Stimulated activated CD8-positive, alpha-beta memory T cell treated with anti-CD3 and anti-CD28 coated beads, Interleukin-7, amount 100 ng/mL, for 24 hours (primary cell): ENCODE results near the gene TIGD1.
A peak's percentile ranks its signal among the peaks of the same experiment; 100 is the strongest.

Source experiments
- DNase-seq: peaks from one replicate; pipeline ENCODE4 v3.0.0-alpha.2; 2020; ENCODE audit warnings: low read depth

The TIGD1 gene

GRCh38 chr2:232550354-232551249, at the start of gene TIGD1, which contains the start of gene EIF4E2:
Gene TIGD1 (minus strand): TSS chr2:232550557. CDS start chr2:232549882, 675 bp downstream.
Gene EIF4E2 (plus strand): TSS chr2:232550689. CDS start chr2:232550725, 36 bp downstream.
- peak; percentile 90 for DNase-seq

GRCh38 chr2:232598293-232598692, 47.9 kb upstream of the TIGD1 start:
- DNase-seq = no peak

- no peak for DNase-seq
Observed at GRCh38 chr2:232597362-232598079, 47.2 kb upstream of the TIGD1 start.

DNA sequence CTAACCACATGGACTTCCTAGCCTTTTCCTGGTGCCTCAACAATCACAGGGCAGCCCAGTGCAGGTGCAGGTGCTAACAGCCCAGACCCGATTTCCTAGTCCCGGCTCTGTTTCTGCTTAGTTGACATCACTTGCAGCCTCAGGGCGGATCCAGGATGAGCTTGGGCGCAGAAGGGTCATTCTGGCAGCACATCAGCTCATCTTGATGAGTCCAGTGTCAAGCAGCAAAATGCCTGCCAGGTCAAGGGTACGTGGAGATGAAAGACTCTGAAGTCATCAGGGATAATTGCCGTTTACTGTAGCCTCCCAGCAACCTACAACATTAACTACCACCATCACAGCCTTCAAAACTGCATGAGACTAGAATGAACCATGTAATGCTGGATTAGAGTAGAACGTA, 43.6 kb upstream of the TIGD1 start:
- DNase-seq = no peak

- no peak for DNase-seq
Observed at GRCh38 chr2:232592772-232593395, 42.5 kb upstream of the TIGD1 start.

DNA sequence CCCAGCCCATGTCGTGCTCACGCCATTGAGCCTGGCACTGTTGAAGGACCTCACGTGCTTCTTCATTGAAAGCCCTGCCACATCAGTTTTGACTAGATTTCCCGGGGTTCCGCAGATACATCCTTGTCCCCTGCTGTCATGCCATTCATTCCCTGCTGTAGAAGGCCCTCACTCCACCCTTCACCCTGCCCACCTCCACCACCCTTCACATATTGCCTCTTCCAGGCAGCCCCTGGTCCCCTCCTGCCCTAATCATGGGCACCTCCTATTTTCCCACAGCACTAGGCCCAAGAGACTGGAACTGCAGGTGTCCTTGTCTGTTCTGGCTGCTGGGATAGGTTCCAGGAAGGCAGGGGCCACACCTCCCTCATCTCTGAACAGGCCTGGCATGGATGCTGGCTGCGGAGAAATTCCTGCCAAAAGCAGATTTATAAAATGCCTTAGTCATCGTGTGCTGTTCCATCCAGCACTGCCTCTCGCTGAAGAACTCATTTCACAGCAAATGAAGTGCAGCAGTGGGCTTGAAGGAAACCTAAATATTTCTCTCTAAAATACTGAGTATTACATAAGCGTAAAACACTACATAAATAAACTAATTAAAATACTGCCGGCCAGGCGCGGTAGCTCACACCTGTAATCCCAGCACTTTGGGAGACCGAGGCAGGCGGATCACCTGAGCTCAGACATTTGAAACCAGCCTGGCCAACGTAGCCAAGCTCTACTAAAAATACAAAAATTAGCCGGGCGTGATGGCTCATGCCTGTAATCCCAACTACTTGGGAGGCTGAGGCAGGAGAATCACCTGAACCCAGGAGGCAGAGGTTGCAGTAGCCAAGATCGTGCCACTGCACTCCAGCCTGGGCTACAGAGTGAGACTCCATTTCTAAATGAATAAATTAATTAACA, 38.6 kb upstream of the TIGD1 start:
- no peak for DNase-seq

DNA sequence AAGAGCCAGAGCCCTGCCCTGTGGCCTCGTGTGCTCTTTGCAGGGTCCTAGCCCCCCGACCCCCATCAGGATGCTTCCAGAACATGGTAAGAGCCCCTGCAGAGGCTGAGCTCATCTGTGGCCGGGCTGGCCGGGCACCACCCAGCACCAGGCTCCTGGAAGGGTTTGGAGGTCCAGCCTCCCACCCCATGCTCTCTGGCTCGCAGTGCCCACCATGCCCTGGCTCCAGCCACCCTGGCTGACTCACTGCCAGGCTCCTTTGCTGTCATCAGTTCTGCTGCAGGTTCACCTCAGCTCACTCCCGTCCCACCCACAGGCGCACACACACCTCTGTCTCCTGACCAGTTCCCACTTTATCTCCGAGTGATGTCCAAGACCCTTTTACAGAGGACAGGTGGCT, 37.7 kb upstream of the TIGD1 start:
- DNase-seq = no peak

DNA sequence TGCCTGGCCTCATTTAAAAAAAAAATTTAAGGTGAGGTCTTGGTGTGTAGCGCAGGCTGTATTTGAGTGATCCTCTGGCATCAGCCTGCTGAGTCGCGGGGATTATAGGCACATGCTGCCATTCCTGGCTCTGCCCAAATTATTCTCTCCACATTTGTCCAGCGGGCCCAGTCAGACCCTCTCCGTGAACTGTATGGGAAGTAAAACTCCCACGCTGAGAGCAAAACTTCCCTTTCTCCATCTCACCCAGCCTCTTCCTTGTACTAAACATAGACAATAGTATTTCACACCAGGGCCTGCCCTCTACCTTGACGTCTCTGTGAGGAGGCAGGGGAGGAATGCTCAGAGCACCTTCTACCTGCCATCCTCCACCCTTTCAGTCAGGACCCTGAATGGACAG, 37.2 kb upstream of the TIGD1 start:
- no peak for DNase-seq

DNA sequence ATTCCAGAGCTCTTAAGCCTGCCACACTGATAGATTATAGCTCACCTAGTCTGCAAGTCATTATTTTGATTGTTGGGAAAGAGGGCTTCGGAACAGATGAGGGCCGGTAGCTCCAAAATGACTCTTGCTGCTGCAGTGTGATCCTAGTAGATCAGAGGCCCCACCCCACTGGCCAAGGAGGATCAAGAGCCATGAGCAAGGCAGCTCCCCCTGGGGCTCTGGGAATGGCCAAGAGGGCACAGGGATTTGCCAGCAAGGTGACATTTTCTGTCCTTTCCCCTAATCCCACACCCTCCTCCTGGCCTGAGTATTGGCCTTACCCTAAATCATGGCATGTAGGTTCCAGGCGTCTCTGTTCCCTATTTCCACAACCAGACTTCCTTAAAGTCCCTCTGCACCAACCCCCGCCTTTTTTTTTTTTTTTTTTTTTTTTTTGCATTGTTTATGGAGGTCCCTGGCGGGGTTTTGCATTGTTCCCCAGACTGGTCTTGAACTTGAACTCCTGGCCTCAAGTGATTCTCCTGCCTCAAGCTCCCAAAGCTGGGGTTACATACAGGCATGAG, 36.7 kb upstream of the TIGD1 start:
- DNase-seq = no peak

- DNase-seq = no peak
Observed at GRCh38 chr2:232584238-232584637, 33.9 kb upstream of the TIGD1 start.

DNA sequence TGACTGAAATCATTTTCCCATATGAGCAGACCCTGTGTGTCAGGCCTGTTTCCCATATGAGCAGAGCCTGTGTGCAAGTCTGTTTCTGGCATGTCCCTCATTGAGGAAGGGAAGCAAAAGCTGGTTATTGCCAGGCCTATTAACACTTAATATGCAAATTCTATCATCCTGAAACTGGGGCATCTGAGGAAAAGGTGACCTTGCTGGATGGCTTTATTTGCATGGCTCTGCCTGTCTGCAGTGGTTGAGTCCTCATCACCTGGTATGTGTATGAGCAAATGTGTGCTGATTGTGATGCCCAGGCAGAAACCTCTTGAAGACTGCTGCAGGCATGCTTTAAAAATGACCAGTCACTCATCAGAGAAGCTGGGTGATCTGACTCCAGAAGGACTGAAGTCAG, 31.4 kb upstream of the TIGD1 start:
- no peak for DNase-seq

DNA sequence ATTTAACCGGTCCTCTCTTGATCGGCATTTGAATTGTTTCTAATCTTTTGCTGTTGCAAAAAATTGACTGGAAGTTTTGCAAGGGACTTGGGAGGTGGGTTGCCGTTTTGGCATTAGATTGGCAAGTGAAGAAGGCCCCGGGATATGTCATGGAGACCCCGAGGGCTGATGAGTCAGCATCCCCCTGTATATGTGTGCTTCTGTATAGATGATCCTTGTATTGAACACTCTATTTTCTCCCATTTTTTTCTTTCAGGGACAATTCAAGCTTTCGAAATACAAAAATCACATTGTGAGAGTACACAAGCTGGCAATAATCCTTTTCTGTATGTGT, 30.3 kb upstream of the TIGD1 start:
- DNase-seq = no peak

DNA sequence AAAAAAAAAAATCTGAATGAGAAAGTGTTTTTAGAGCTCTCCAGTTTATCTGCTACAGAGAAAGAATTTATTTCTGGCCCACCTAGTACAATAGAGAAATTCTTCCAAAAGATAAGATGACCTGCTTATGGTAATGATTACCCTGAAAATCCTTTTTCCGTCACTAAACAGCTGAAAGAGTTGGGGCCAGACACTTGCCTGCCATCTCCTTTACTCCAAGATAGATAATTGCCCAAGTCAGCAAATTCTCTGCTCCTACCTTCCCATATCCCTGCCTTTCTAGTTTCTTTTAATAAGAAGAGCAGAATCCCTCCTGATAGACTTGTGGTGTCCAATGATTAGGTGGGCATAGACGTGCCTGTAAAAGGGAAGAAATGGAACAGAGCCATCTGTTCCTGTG, 28.3 kb upstream of the TIGD1 start:
- no peak for DNase-seq

GRCh38 chr2:232577841-232578240, 27.5 kb upstream of the TIGD1 start:
- no peak for DNase-seq

DNA sequence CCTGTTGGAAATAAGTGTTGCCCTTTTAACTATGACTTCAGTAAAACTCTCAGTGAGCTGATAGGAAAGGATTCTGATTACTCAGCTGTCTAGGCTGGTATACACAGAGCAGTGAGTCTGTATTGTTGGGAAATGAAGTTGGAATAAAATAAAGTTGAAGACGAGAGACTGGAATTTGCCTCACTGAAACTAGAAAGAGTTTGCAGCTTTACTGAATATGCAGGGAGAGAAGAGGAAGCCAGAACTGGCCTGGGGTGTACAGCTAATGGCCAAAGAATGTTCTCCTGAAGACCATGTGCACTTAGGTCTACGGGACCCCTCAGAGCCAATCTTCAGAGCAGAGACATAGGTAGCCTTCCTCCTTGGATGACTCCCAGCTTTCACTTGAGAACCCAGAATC, 26.6 kb upstream of the TIGD1 start:
- no peak for DNase-seq

DNA sequence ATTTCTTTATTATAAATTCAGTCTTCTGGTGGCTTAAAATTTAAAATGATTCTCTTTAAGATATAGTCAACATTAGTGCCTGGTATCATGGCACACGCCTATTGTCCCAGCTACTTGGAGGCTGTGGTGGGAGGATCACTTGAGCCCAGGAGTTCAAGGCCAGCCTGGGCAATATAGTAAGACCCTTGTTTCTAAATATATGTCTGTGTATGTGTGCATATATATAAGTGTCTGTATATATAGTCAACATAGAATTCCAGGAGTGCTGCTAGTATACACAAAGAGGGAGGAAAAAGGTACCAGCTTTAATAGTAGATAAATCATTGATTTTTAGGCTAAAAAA, 25.0 kb upstream of the TIGD1 start:
- no peak for DNase-seq

DNA sequence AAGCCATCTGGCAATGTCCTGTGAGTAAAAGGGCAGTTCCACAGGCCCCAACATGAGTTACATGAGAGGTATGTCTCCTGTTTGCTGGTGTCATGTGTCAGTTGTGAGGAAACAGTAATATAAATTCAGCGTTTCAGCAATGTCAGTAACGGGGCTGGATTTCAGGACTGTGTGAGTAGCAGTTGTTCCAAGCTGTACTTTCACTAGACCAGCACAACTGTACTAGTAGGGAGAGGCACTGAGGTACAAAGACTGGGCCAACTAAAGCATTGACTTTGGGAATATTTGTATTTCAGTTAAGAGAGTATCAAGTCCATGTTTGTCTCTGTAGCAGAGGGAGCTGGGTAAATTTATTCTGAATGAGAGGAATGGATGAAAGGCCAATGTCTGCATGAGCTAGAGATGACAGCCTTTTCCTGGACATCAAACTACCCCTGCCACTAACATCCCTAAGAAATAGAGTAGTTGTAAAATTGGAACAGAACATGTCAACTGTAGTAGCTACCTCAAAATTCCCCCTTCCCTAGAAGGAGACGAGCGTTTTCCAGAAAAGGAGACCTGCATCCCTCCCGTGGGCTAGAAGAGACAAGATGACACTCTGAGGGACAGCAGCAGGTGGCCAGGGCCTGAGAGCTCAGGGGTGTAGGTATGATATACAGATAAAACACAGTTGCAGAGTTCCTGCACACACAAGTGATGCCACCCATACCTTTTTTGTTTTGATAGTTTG, 24.5 kb upstream of the TIGD1 start:
- DNase-seq = no peak

- no peak for DNase-seq
Observed at GRCh38 chr2:232573771-232574435, 23.5 kb upstream of the TIGD1 start.

GRCh38 chr2:232573042-232573441, 22.7 kb upstream of the TIGD1 start:
- no peak for DNase-seq

- no peak for DNase-seq
Observed at GRCh38 chr2:232571026-232571474, 20.7 kb upstream of the TIGD1 start.
